UCSD-AML1 (cell line): ENCODE data around the gene WNT7B.

Source experiments
- DNase-seq: peaks from one replicate; lab custom pipeline; 2025; ENCODE audit not compliant: unreplicated experiment; lab: John Stamatoyannopoulos, UW

The WNT7B gene

DNA sequence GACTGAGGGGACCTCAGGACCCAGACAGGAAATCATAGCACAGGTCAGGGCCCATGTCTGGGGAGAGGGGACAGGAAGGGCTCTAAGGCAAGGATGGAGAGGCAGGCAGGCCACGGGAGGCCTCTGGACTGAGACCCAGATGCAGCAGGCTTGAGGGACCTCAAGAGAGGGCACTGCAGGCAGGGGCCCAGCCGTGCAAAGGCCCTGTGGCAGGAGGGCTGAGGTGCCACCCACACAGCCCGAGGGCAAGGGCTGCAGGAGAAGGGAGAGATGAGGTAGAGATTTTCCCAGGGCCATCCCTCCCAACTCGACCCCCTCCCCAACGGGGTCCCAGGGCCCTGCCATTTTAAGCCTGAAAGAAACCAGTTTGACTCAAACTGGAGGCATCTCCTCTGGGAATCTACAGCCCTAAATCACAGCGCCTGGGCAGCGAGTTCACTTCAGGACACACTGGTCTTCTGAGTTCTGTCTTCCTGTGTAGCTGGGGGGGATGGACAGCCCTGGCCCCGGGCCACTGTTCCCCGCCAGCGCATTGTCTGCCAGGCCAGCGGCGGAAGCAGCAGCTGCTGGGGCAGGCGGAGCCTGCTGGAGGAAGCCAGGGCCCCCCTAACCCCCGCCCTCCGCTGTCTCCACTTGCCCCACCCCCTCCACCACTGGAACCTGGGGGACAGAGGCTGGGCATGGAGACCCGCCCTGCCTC is 20.3 kb upstream of the WNT7B start:
- DNase-seq = peak; percentile 86

DNA sequence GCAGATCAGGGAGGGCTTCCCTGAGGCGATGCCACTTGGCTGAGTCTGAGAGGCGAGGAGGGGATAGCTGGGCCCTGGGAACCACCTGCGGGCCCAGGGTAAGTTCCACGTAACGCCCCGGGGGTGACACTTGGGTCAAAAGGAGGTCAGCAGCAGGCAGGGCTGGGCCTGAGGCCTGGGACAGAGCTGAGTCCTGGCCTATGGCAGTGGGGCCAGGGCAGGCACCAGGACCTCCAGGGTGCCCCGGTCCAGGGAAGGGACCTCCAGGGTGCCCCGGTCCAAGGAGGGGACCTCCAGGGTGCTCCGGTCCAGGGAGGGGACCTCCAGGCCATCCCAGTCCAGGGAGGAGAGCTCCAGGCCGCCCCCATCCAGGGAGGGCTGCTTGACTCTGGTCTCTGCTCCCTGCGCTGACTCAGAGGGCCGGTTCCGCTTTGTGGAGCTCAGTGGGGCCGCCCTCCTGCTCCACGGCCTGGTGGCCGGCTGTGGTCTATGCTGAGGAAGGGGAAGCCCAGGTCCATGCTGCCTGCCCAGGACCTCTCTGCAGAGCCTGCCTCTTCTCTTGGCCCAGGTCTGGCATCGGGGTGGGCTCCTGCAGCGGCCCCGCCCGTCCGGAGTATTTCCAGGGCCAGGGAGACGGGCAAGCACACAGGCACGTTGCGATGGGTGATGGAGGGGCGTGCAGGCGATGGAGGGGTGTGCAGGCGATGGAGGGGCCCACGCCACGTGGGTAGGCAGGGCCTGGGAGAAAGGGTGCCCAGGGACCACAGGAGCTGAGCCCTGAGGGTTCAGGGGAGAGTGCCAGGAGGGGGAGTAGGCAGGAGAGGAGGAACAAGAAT is 19.5 kb upstream of the WNT7B start:
- peak; percentile 74 for DNase-seq

- DNase-seq = no peak
Measured at GRCh38 chr22:45995405-45996101, 18.6 kb upstream of the WNT7B start.

DNA sequence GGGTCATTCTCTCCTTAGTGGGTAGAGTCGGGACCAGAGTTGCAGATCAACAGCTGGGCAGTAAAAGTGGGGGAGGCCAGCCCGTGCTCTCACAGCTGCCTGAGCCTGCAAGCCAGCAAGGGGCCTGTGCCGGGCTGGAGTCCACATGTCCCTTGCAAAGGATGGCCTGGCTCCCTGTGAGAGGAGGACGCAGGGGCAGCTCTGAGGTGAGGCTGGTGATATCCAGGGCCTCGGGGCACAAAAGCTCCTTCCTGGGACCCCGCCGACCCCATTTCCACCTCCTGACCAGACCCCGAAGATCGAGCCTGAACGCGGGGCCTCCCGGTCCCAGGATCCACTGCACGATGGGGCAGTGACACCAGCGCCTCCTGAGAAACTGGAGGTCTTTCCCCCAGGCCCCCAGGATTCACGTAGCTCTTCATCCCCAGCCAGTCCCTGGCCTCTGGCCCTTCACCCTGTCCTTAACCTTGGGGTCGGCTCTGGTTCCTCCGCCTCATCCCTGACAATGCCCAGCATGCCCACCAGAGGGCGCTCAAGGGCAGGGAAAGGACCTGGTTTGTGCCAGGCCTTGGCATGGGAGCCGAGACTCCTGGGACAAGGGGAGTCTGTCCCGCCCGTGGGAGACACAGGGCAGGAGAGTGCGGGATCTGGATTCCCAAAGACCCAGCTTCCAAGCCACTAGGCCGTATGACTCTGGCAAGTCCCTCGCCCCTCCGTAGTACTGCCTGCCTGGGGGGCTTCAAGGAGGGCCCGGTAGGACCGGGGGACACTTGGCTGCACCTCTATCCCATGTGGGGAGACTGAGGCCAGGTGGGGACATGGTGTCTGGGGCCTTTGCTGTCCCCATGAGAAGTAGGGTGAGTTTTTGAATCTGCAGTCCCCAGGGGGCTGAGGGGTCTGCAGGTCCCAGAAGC is 17.8 kb upstream of the WNT7B start:
- peak; percentile 80 for DNase-seq

GRCh38 chr22:45993841-45994240 is 16.9 kb upstream of the WNT7B start:
- no peak for DNase-seq

- no peak for DNase-seq
Measured at GRCh38 chr22:45993143-45993692, 16.3 kb upstream of the WNT7B start.

- no peak for DNase-seq
Measured at GRCh38 chr22:45992737-45993136, 15.8 kb upstream of the WNT7B start.

DNA sequence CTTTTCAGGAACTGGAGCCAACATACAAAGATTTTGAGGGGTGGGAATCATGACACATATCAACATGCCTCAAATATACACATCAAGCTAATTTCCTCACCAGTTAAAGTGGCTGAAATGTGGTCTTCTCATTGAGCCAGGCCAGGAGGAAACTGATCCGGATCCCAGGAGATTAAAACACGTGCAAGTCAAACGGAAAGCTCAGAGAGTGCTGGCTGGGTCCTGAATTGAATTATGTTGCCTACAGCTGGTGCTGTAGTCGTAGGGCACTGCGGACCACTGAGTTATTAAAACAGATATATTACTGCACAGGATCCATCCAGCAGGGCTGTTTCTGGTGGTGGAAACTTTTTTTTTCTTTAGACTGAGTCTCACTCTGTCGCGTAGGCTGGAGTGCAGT is 14.1 kb upstream of the WNT7B start:
- DNase-seq = no peak

DNA sequence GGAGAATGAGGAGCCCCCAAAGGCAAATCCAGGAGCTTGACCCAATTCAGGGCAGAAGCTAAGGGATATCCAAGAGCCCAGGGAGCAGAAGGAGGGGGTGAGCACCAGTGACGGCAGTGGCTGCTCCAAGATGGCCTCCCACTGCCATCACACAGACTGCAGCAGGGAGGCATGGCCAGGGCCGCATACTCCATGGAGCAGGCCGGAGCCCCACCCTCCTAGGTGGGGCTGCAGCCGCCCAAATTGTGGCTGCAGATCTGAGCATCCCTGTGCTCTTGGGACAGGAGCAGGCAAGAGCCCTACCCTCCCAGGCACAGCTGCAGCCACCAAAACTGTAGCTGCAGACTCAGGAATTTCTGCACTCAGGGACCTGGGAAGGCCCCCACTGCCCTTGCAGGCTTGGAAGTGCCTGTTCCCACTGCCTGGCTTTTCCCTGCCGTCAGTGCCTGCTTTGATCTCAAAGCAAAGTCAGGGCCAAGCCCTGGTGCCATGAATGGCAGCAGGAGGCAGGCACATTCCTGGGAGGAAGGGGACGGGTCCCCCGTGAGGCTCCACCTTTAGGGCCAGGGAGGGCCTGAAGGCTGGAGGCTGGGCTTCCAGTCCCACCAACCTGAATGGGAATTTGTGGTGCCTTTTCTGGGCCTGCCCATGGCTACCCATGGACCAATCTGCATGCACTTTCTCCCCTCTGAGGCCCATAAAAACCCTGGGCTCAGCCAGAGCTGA is 10.3 kb upstream of the WNT7B start:
- DNase-seq = no peak

- DNase-seq = no peak
Measured at GRCh38 chr22:45984316-45984916, 7.5 kb upstream of the WNT7B start.

- no peak for DNase-seq
Measured at GRCh38 chr22:45983797-45984196, 6.8 kb upstream of the WNT7B start.

- DNase-seq = no peak
Measured at GRCh38 chr22:45980761-45981160, 3.8 kb upstream of the WNT7B start.

DNA sequence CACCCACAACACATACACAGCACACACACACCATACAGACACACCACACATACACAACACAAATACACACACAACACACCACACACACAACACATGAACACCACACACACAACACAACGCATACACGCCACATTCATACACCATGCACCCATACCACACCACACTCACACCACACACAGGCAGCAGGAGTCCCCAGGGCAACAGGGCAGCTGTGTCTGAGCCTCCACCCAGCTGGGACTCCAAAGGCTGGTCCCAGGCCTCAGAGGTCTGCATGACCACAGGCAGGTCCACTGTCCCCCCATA is 3.3 kb upstream of the WNT7B start:
- DNase-seq = no peak

DNA sequence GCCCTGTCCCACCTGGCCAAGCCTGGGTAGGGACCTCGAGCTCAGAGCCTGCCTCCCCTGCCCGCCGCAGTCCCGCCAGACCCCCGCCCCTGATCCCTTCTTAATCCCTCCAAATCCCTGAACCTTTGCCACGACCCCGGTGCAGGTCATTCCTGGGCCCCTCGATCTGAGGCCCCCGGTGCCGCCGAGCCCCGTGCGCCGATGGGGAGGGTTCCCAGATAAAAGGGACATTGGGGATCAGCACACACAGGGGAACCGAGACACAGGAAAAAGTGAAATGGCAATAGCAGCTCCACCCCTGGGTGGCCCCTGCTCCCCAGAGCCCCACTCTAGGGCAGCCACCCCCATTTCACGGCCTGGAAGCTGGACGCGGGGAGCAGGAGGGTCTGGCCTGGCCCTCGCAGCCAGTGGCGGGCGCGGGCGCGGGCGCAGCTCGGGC is 1.3 kb upstream of the WNT7B start:
- no peak for DNase-seq

DNA sequence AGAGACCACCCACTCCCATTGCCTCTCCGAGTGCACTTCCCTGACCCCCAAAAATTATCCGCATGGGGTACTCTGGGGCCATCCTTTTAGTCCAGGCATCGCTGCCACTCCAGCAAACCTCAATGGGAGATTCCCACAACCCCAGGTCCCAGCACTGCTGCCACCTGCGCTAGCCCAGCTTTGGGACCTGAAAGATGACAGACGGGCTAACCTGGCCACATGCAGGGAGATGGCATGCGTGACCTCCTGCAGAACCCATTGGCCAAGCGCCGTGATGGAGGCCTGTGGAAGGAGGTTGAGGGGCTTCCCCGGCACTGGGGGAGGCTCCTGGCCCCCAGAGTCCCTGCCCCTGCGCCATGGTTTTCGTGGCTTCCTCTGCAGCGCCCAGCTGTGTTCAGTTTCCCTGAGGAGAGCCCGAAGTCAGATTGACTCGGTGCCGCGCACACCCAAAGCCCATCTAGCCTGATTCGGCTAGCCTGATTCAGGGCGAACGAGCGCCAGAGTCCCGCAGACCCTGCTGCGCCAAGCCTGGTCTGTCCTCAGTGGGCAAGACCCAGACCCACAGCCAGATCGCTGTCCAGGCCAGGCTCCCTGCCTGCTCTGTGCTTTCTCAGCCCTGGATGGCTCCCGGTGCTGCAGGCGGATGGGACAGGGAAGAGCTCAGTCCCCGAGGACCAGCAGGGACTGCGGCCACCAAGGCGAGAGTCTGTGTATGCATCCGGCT is 751 bp upstream of the WNT7B start:
- no peak for DNase-seq

- DNase-seq = no peak
Measured at GRCh38 chr22:45976254-45977002, 534 bp downstream of the WNT7B start.

GRCh38 chr22:45975164-45976161 is 1.5 kb downstream of the WNT7B start:
- no peak for DNase-seq
